ENCODE measurements around the gene TCF19.

DNA sequence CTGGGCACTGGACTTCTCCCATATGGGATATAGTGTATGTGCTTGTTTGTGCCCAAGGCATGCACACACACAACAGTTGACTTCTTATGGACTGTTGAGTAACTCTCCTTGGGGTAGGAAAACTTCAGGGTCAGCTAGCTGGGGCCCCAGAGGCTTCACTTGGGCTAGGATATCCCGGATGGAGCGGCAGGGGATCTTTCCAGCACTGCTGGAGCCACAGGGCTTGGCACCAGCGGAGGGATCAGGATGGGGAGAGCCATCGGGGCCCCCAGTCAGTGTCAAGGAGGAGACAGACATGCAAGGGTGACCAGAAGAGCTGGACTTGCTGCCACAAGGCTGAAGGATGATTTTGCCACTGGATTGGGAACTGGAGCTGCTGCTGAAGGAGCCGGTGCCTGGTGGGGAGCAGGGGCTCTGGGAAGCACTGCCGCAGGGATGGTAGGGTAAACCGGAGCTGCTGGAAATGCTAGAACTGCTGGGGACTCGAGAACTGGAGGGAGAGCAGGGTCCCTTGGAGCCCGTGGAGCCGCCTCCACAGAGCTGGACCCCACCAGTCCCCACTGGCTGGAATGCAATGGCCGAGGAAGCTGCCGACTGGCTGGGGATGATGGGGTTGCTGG lies 42.3 kb upstream of the TCF19 start:
- TF ChIP-seq POLR2AphosphoS5 (IDR thresholded peaks at IDR 0.05; ENCODE audit: low read depth, low read length) (no peak), TAF1 (IDR thresholded peaks at IDR 0.05; ENCODE audit: borderline replicate concordance, insufficient read depth, low read length) (no peak), SIN3A (IDR thresholded peaks at IDR 0.05; ENCODE audit: borderline replicate concordance, insufficient read depth, low read length) (no peak)
- TF ChIP-seq, protein P1, sequence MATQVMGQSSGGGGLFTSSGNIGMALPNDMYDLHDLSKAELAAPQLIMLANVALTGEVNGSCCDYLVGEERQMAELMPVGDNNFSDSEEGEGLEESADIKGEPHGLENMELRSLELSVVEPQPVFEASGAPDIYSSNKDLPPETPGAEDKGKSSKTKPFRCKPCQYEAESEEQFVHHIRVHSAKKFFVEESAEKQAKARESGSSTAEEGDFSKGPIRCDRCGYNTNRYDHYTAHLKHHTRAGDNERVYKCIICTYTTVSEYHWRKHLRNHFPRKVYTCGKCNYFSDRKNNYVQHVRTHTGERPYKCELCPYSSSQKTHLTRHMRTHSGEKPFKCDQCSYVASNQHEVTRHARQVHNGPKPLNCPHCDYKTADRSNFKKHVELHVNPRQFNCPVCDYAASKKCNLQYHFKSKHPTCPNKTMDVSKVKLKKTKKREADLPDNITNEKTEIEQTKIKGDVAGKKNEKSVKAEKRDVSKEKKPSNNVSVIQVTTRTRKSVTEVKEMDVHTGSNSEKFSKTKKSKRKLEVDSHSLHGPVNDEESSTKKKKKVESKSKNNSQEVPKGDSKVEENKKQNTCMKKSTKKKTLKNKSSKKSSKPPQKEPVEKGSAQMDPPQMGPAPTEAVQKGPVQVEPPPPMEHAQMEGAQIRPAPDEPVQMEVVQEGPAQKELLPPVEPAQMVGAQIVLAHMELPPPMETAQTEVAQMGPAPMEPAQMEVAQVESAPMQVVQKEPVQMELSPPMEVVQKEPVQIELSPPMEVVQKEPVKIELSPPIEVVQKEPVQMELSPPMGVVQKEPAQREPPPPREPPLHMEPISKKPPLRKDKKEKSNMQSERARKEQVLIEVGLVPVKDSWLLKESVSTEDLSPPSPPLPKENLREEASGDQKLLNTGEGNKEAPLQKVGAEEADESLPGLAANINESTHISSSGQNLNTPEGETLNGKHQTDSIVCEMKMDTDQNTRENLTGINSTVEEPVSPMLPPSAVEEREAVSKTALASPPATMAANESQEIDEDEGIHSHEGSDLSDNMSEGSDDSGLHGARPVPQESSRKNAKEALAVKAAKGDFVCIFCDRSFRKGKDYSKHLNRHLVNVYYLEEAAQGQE (IDR thresholded peaks at IDR 0.05; ENCODE audit: insufficient read depth in 1 of 2, low read depth in 2 of 2, low read length in 2 of 2) = no peak
